HG03558 (cell line): ENCODE results near the gene MON2.

Experiments used
- ATAC-seq: cut with Tn5 transposase; IDR thresholded peaks from one replicate; pipeline ENCODE4 v1.9.1; 2021; ENCODE audit warnings: moderate number of reproducible peaks; ENCODE audit not compliant: unreplicated experiment; ENCODE audit errors: extremely low read depth

MON2 gene

DNA sequence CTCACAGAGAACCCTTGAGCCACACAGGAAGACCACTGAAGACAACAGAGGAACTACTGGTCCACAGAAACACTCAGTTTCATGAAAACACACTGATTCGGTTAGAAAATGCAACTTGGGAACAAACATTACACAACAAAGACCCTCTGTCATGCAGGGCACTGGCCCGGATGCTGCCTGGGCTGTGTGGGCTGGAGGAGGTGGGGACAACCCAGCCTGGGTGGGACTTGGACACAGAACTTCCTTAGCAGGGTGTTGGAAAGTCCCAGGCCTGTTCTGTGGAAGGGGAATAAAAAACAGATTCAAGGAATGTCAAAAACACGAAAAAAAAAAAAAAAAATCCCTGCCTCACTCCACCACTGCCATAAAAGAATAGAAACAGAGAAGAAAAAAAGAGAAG lies 181.0 kb downstream of the MON2 start:
- ATAC-seq = no peak

DNA sequence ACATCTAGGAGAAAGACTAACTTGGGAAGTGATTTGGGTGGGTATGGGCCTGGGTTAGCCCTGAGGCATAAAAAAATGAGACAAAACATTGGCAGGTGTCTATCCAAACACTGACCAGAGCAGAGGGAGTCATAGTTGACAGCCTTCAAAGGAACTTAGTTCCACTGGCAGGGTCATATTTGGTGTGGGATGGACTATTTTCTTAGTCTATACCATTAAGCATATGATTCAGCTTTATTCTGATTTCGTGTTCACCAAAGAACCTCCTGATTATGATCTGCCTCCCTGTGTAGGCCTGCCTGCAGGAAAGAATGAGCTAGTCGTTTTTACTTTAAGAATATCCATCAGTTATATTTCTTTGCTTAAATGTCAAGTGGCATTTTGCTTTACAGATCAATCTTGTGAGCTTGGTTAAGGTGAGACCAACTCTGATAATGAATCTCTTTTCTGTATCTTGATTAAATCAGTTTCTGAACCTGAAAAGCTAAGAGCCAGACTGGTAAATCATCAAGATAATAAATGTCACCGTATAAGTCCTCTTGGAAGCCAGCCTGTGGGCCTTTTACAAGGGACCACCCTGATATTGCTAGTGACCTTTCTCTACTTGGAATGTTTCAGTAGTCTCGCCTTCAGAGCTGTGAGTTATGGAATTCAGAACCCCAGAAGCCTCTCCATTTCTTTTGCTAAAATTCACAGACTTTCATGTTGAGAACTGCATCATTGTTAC lies 182.9 kb downstream of the MON2 start:
- ATAC-seq = no peak
